Liver (tissue), 9 donors: ENCODE measurements around the gene KRTAP5-10. TPM values are rescaled to one million over a fixed set of nuclear protein-coding genes. Genes with fewer than 3 reads are reported as not detected.
"Not testable (repeated sequence)": the region's sequence is repeated elsewhere in the genome, so short reads cannot be mapped to it uniquely, and the experiment has no call there.

Experiments used
- DNase-seq: peaks from one replicate; pipeline ENCODE4 v3.0.0-alpha.2; 2017; ENCODE audit warnings: low spot score
- H3K27ac ChIP-seq, 2 donors: one replicate each; pipeline ENCODE4 v1.7.0; 2013; ENCODE audit warnings: inconsistent platforms in 2 of 2, low read length in 2 of 2, control low read depth in 1 of 2, low read depth in 1 of 2, mild to moderate bottlenecking in 1 of 2
- H3K27me3 ChIP-seq, 4 donors: one replicate each; pipeline versions ENCODE4 v1.6.1 to v1.7.0; 2013; ENCODE audit warnings: low read length in 3 of 4, inconsistent platforms in 1 of 4, mild to moderate bottlenecking in 1 of 4, moderate library complexity in 1 of 4; ENCODE audit not compliant: control insufficient read depth in 4 of 4, insufficient read depth in 4 of 4
- H3K36me3 ChIP-seq, 4 donors: one replicate each; pipeline versions ENCODE4 v1.6.1 to v1.7.0; 2013; ENCODE audit warnings: low read length in 3 of 4, mild to moderate bottlenecking in 3 of 4, low read depth in 1 of 4, moderate library complexity in 1 of 4; ENCODE audit not compliant: control insufficient read depth in 4 of 4, insufficient read depth in 3 of 4
- H3K4me1 ChIP-seq, 4 donors: one replicate each; pipeline versions ENCODE4 v1.6.1 to v1.7.0; 2013; ENCODE audit warnings: low read length in 3 of 4, mild to moderate bottlenecking in 3 of 4, moderate library complexity in 1 of 4; ENCODE audit not compliant: control insufficient read depth in 4 of 4, insufficient read depth in 4 of 4
- H3K4me3 ChIP-seq, 3 donors: one replicate each; pipeline versions ENCODE4 v1.6.1 to v1.7.0; 2013; ENCODE audit warnings: low read length in 3 of 3, control low read depth in 1 of 3, low read depth in 1 of 3, mild to moderate bottlenecking in 1 of 3
- H3K9ac ChIP-seq, 2 donors: one replicate each; pipeline ENCODE4 v1.7.0; 2013; ENCODE audit warnings: low read length in 2 of 2, mild to moderate bottlenecking in 2 of 2, moderate library complexity in 2 of 2, control low read depth in 1 of 2, low read depth in 1 of 2
- H3K9me3 ChIP-seq, 4 donors: one replicate each; pipeline versions ENCODE4 v1.6.1 to v1.7.0; 2013; ENCODE audit warnings: low read length in 3 of 4; ENCODE audit not compliant: control insufficient read depth in 4 of 4
- ATF3 ChIP-seq: IDR thresholded peaks from 2 replicates; pipeline ENCODE4 v1.6.1; 2016; ENCODE audit warnings: antibody characterized with exemption
- CTCF ChIP-seq: fragments of 150-350 bp; IDR thresholded peaks from 2 replicates; pipeline ENCODE4 v1.5.1; 2017; ENCODE audit warnings: improper control_type of control experiment, low read depth, low read length; ENCODE audit not compliant: missing input control
- EGR1 ChIP-seq, 2 donors: IDR thresholded peaks; 2 replicates each; pipeline ENCODE4 v1.6.1; 2016 to 2018; ENCODE audit warnings: antibody characterized with exemption in 2 of 2, low read depth in 2 of 2
- FOXA1 ChIP-seq: IDR thresholded peaks from 2 replicates; pipeline ENCODE4 v1.6.1; 2016; ENCODE audit warnings: antibody characterized with exemption
- FOXA2 ChIP-seq: IDR thresholded peaks from 2 replicates; pipeline ENCODE4 v1.6.1; 2016; ENCODE audit warnings: antibody characterized with exemption
- HNF4A ChIP-seq, 2 donors: conservative IDR thresholded peaks; 2 replicates each; pipeline ENCODE4 v1.6.1; 2016; ENCODE audit warnings: antibody characterized with exemption in 2 of 2, mild to moderate bottlenecking in 2 of 2
- HNF4G ChIP-seq: IDR thresholded peaks from 2 replicates; pipeline ENCODE4 v1.6.1; 2016; ENCODE audit warnings: antibody characterized with exemption
- JUND ChIP-seq, 2 donors: IDR thresholded peaks; 2 replicates each; pipeline ENCODE4 v1.6.1; 2016; ENCODE audit warnings: antibody characterized with exemption in 2 of 2
- MAX ChIP-seq: IDR thresholded peaks from 2 replicates; pipeline ENCODE4 v1.6.1; 2016; ENCODE audit warnings: antibody characterized with exemption
- NR2F2 ChIP-seq: IDR thresholded peaks from 2 replicates; pipeline ENCODE4 v1.6.1; 2016; ENCODE audit warnings: antibody characterized with exemption
- RAD21 ChIP-seq, 2 donors: IDR thresholded peaks; 2 replicates each; pipeline ENCODE4 v1.6.1; 2016; ENCODE audit warnings: antibody characterized with exemption in 2 of 2, mild to moderate bottlenecking in 2 of 2
- REST ChIP-seq: IDR thresholded peaks from 2 replicates; pipeline ENCODE4 v1.6.1; 2016; ENCODE audit warnings: antibody characterized with exemption, mild to moderate bottlenecking
- RXRA ChIP-seq, 2 donors: IDR thresholded peaks; 2 replicates each; pipeline ENCODE4 v1.6.1; 2017 to 2018; ENCODE audit warnings: antibody characterized with exemption in 2 of 2, mild to moderate bottlenecking in 1 of 2
- SP1 ChIP-seq: IDR thresholded peaks from 2 replicates; pipeline ENCODE4 v1.6.1; 2018; ENCODE audit warnings: antibody characterized with exemption, mild to moderate bottlenecking
- TAF1 ChIP-seq: conservative IDR thresholded peaks from 2 replicates; pipeline ENCODE4 v1.6.1; 2016; ENCODE audit warnings: antibody characterized with exemption, mild to moderate bottlenecking
- ZBTB33 ChIP-seq: IDR thresholded peaks from 2 replicates; pipeline ENCODE4 v1.6.1; 2016; ENCODE audit warnings: antibody characterized with exemption
- WGBS: extraction: QIAGEN DNeasy Blood & Tissue Kit; methylation state at CpG from one replicate; pipeline ENCODE4 v1.1.7; 2013; 5-methylcytosine and 5-hydroxymethylcytosine counted together
- polyA plus RNA-seq, 2 donors: library from polyadenylated mRNA; stranded (reverse) in 1 of 2; unstranded in 1 of 2; fragments of 200-250 nt in 1 of 2; fragments of >200 nt in 1 of 2; fragmentation: Nextera tagmentation in 1 of 2; extraction: Ambion mirVana in 1 of 2; gene quantifications; one replicate each; pipeline versions ENCODE4 v1.2.1 to v1.2.3, GENCODE V29; 2013 to 2015
- total RNA-seq, 2 donors: library from RNA; depleted of rRNA; stranded (reverse); fragments of >200 nt; gene quantifications; one replicate each; pipeline ENCODE4 v1.2.3, GENCODE V29; 2014
- donor health status: healthy.
- donor health status: healthy.
- donor health status: healthy.
- donor health status: healthy.
- donor health status: healthy.

Gene KRTAP5-10
- total and polyA plus RNA-seq, 4 donors, result 0.14 TPM; not detected in 3

- no peak for TF ChIP-seq CTCF
- no peak for TF ChIP-seq ATF3
- TF ChIP-seq SP1, result peak; percentile 84
Measured at GRCh38 chr11:71525938-71526495, 39.3 kb upstream of the KRTAP5-10 start (continued).

GRCh38 chr11:71526796-71527575 is 38.4 kb upstream of the KRTAP5-10 start, which contains the start of gene KRTAP5-7:
Gene KRTAP5-7, plus strand, starts transcription at chr11:71527267. Its CDS starts 34 bp downstream, at chr11:71527301.
- TF ChIP-seq HNF4A (conservative IDR thresholded peaks at IDR 0.05), result peak in 1 of 2 donors; percentile 53
- TF ChIP-seq FOXA1, result peak; percentile 24
- peak in 1 of 2 donors; percentile 49 for TF ChIP-seq RXRA (IDR thresholded peaks at IDR 0.05)
- peak; percentile 63 for TF ChIP-seq FOXA2
- TF ChIP-seq REST, result peak; percentile 20
- peak in 1 of 2 donors; percentile 28 for TF ChIP-seq EGR1 (IDR thresholded peaks at IDR 0.05; ENCODE audit: low read depth in 2 of 2)
- TF ChIP-seq MAX, result peak; percentile 73
- not testable (repeated sequence) for H3K9ac ChIP-seq, H3K27me3 ChIP-seq, H3K4me3 ChIP-seq, DNase-seq, H3K9me3 ChIP-seq, H3K36me3 ChIP-seq
- WGBS, result 37% methylated on average over 10 of the region's 10 CpGs
- Histone ChIP-seq H3K27ac (peak within 1 kb of the TSS; percentile 66 to 76), H3K4me1 (peaks cover 14 to 16% (median 15%) of the 10 kb centered on the region in 4 donors)

GRCh38 chr11:71527576-71528210 is 37.7 kb upstream of the KRTAP5-10 start:
- Histone ChIP-seq H3K4me3 (no peak overlapping the region), H3K9ac (no peak overlapping the region), H3K4me1 (peaks cover 14 to 16% (median 15%) of the 10 kb centered on the region in 4 donors), H3K36me3 (no peaks in the 10 kb centered on the region), H3K9me3 (no peaks in the 10 kb centered on the region), H3K27me3 (no peaks in the 10 kb centered on the region), H3K27ac (no peak overlapping the region)
- DNase-seq, result no peak
- WGBS, result 82% methylated on average over 6 of the region's 6 CpGs
- TF ChIP-seq TAF1 (no peak), CTCF (no peak), ZBTB33 (no peak), NR2F2 (no peak), RXRA (IDR thresholded peaks at IDR 0.05) (peak in 1 of 2 donors; percentile 26), HNF4G (no peak), ATF3 (no peak), EGR1 (IDR thresholded peaks at IDR 0.05; ENCODE audit: low read depth in 2 of 2) (no peak), HNF4A (conservative IDR thresholded peaks at IDR 0.05) (peak; percentile 29 to 33), MAX (no peak), JUND (IDR thresholded peaks at IDR 0.05) (no peak), RAD21 (IDR thresholded peaks at IDR 0.05) (peak in 1 of 2 donors; percentile 17)
